ENCODE data around the gene LMTK2.

LMTK2 gene

DNA sequence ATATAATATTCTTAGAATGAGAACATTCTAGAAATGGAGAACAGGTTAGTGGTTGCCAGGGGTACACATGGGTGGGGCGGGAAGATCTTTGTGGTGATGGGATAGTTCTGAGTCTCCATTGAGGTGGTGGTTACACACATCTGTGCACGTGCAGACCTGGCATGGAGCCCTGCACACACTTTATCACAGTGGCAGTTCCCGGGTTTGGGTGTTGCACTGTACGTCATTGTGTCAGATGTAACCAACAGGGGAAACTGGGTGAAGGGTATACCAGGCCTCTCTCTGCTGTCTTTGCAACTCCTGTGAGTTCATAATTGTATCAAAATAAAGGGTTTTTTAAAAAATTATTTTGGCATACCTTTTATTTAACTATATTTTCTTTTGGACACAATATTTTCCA lies 51.1 kb downstream of the LMTK2 start:
- Histone ChIP-seq H3K9me2 (replicated peaks; ENCODE audit: low read depth, low read length) (no peaks in the 10 kb centered on the region), H3F3A (ENCODE audit: low read depth) (no peaks in the 10 kb centered on the region), H3K4me3 (ENCODE audit: low read length, poor library complexity, severe bottlenecking) (no peak overlapping the region), H3K79me2 (ENCODE audit: insufficient read depth, low read length) (no peaks in the 10 kb centered on the region), H3K27me3 (ENCODE audit: insufficient read depth, low read length, poor library complexity, severe bottlenecking) (no peaks in the 10 kb centered on the region), H3K4me2 (ENCODE audit: low read depth, low read length, poor library complexity, severe bottlenecking) (no peak overlapping the region), H2AFZ (ENCODE audit: low read length) (no peak overlapping the region), H3K4me1 (ENCODE audit: insufficient read depth, low read length, poor library complexity, severe bottlenecking) (no peaks in the 10 kb centered on the region), H3K36me3 (ENCODE audit: insufficient read depth, low read length) (peaks cover 35% of the 10 kb centered on the region), H3K9ac (ENCODE audit: low read depth, low read length, poor library complexity, severe bottlenecking) (no peak overlapping the region), H4K20me1 (ENCODE audit: insufficient read depth, low read length, poor library complexity, severe bottlenecking) (no peaks in the 10 kb centered on the region), H3K9me3 (ENCODE audit: insufficient read depth, low read depth, low read length) (no peaks in the 10 kb centered on the region)
- TF ChIP-seq EZH2phosphoT487 (IDR thresholded peaks at IDR 0.05; ENCODE audit: borderline replicate concordance): no peak
- TF ChIP-seq, protein P1, sequence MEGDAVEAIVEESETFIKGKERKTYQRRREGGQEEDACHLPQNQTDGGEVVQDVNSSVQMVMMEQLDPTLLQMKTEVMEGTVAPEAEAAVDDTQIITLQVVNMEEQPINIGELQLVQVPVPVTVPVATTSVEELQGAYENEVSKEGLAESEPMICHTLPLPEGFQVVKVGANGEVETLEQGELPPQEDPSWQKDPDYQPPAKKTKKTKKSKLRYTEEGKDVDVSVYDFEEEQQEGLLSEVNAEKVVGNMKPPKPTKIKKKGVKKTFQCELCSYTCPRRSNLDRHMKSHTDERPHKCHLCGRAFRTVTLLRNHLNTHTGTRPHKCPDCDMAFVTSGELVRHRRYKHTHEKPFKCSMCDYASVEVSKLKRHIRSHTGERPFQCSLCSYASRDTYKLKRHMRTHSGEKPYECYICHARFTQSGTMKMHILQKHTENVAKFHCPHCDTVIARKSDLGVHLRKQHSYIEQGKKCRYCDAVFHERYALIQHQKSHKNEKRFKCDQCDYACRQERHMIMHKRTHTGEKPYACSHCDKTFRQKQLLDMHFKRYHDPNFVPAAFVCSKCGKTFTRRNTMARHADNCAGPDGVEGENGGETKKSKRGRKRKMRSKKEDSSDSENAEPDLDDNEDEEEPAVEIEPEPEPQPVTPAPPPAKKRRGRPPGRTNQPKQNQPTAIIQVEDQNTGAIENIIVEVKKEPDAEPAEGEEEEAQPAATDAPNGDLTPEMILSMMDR (conservative IDR thresholded peaks at IDR 0.05; ENCODE audit: low read length): no peak

DNA sequence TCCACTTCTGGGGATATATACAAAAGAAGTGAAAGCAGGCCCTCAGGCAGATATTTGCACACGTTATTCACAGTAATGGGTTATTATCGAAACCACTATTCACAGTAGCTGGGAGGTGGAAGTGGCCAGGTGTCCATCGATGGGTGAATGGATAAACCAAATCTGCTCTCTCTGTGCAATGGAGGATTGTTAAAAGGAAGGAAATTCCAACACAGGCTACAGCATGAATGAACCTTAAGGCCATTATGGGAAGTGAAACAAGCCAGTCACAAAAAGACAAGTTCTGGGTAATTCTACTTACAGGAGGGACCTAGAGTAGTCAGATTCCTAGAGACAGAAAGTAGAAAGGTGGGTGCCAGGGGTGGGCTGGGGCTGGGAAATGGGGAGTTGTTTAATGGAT lies 56.1 kb downstream of the LMTK2 start:
- no peak overlapping the region for H3K4me3 ChIP-seq (ENCODE audit: low read length, poor library complexity, severe bottlenecking)
- no peaks in the 10 kb centered on the region for H3F3A ChIP-seq (ENCODE audit: low read depth)
- H2AFZ ChIP-seq (ENCODE audit: low read length): no peak overlapping the region
- no peak overlapping the region for H3K4me2 ChIP-seq (ENCODE audit: low read depth, low read length, poor library complexity, severe bottlenecking)
- H3K9me2 ChIP-seq (replicated peaks; ENCODE audit: low read depth, low read length): no peaks in the 10 kb centered on the region
- no peak overlapping the region for H3K9ac ChIP-seq (ENCODE audit: low read depth, low read length, poor library complexity, severe bottlenecking)
- no peaks in the 10 kb centered on the region for H3K9me3 ChIP-seq (ENCODE audit: insufficient read depth, low read depth, low read length)
- no peaks in the 10 kb centered on the region for H3K4me1 ChIP-seq (ENCODE audit: insufficient read depth, low read length, poor library complexity, severe bottlenecking)
- H3K27me3 ChIP-seq (ENCODE audit: insufficient read depth, low read length, poor library complexity, severe bottlenecking): no peaks in the 10 kb centered on the region
- no peaks in the 10 kb centered on the region for H4K20me1 ChIP-seq (ENCODE audit: insufficient read depth, low read length, poor library complexity, severe bottlenecking)
- H3K36me3 ChIP-seq (ENCODE audit: insufficient read depth, low read length): peaks cover 5% of the 10 kb centered on the region; the same call in 1 of the 2 replicates
- TF ChIP-seq EZH2phosphoT487 (IDR thresholded peaks at IDR 0.05; ENCODE audit: borderline replicate concordance): no peak
- TF ChIP-seq, protein P1 (conservative IDR thresholded peaks at IDR 0.05; ENCODE audit: low read length): no peak
- H3K79me2 ChIP-seq (ENCODE audit: insufficient read depth, low read length): no peaks in the 10 kb centered on the region

DNA sequence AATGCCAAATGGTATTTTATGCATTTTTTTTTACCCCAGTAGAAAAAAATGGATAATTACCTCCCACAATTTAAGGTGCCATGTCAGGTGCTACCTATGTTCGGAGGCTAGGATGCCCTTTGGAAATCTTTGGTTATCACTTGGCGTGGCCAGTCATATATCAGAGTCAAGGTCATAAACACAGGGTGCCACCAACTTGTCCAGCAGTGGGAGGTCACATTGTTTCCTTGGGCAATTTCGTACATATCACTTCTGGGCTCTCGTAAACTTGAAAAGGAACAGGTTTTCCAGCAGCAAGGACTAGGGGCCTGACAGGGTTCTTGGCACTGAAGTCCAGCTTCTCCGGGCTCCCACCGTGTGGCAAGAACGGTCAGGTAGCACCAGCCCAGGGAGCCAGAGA lies 56.6 kb downstream of the LMTK2 start:
- H2AFZ ChIP-seq (ENCODE audit: low read length): no peak overlapping the region
- no peak overlapping the region for H3K4me2 ChIP-seq (ENCODE audit: low read depth, low read length, poor library complexity, severe bottlenecking)

More for the DNA sequence above, 56.6 kb downstream of the LMTK2 start:
- Histone ChIP-seq H3K9ac (ENCODE audit: low read depth, low read length, poor library complexity, severe bottlenecking) (no peak overlapping the region), H3K27me3 (ENCODE audit: insufficient read depth, low read length, poor library complexity, severe bottlenecking) (no peaks in the 10 kb centered on the region), H3K9me3 (ENCODE audit: insufficient read depth, low read depth, low read length) (no peaks in the 10 kb centered on the region), H3K4me1 (ENCODE audit: insufficient read depth, low read length, poor library complexity, severe bottlenecking) (no peaks in the 10 kb centered on the region), H3K4me3 (ENCODE audit: low read length, poor library complexity, severe bottlenecking) (no peak overlapping the region), H3K79me2 (ENCODE audit: insufficient read depth, low read length) (no peaks in the 10 kb centered on the region), H3K9me2 (replicated peaks; ENCODE audit: low read depth, low read length) (no peaks in the 10 kb centered on the region), H4K20me1 (ENCODE audit: insufficient read depth, low read length, poor library complexity, severe bottlenecking) (no peaks in the 10 kb centered on the region), H3F3A (ENCODE audit: low read depth) (no peaks in the 10 kb centered on the region), H3K36me3 (ENCODE audit: insufficient read depth, low read length) (peaks cover 5% of the 10 kb centered on the region; the same call in 1 of the 2 replicates)
- TF ChIP-seq EZH2phosphoT487 (IDR thresholded peaks at IDR 0.05; ENCODE audit: borderline replicate concordance): no peak
- TF ChIP-seq, protein P1 (conservative IDR thresholded peaks at IDR 0.05; ENCODE audit: low read length): no peak

Measured in Loucy (cell line).